Ishikawa (cell line): ENCODE results near the gene LTBR.

ENCODE experiments used
- CEBPB ChIP-seq: IDR thresholded peaks from 2 replicates; pipeline ENCODE4 v1.6.1; 2012
- CREB1 ChIP-seq: IDR thresholded peaks from 2 replicates; pipeline ENCODE4 v1.6.1; 2012; ENCODE audit warnings: low read depth
- EGR1 ChIP-seq: IDR thresholded peaks from 2 replicates; pipeline ENCODE4 v1.6.1; 2012
- EP300 ChIP-seq: IDR thresholded peaks from 2 replicates; pipeline ENCODE4 v1.6.1; 2012; ENCODE audit warnings: borderline replicate concordance
- FOXM1 ChIP-seq: IDR thresholded peaks from 2 replicates; pipeline ENCODE4 v1.6.1; 2012; ENCODE audit warnings: low read depth, borderline replicate concordance
- NFIC ChIP-seq: IDR thresholded peaks from 2 replicates; pipeline ENCODE4 v1.6.1; 2012
- RAD21 ChIP-seq: IDR thresholded peaks from 2 replicates; pipeline ENCODE4 v1.6.1; 2012; ENCODE audit warnings: low read depth
- TAF1 ChIP-seq: IDR thresholded peaks from 2 replicates; pipeline ENCODE4 v1.6.1; 2012; ENCODE audit warnings: low read depth, mild to moderate bottlenecking
- TCF12 ChIP-seq: IDR thresholded peaks from 2 replicates; pipeline ENCODE4 v1.6.1; 2012; ENCODE audit warnings: low read depth
- TEAD4 ChIP-seq: IDR thresholded peaks from 2 replicates; pipeline ENCODE4 v1.6.1; 2012
- YY1 ChIP-seq: IDR thresholded peaks from 2 replicates; pipeline ENCODE4 v1.6.1; 2012; ENCODE audit warnings: low read depth
- ZBTB7A ChIP-seq: IDR thresholded peaks from 2 replicates; pipeline ENCODE4 v1.6.1; 2012; ENCODE audit warnings: low read depth
- TF ChIP-seq, protein P1 (sequence below): IDR thresholded peaks from 2 replicates; pipeline ENCODE4 v1.6.1; 2012
- TF ChIP-seq, protein P2 (sequence below): IDR thresholded peaks from 2 replicates; pipeline ENCODE4 v1.6.1; 2012; ENCODE audit warnings: low read depth, mild to moderate bottlenecking
- TF ChIP-seq, protein P3 (sequence below): IDR thresholded peaks from 2 replicates; pipeline ENCODE4 v1.6.1; 2012

LTBR gene

DNA sequence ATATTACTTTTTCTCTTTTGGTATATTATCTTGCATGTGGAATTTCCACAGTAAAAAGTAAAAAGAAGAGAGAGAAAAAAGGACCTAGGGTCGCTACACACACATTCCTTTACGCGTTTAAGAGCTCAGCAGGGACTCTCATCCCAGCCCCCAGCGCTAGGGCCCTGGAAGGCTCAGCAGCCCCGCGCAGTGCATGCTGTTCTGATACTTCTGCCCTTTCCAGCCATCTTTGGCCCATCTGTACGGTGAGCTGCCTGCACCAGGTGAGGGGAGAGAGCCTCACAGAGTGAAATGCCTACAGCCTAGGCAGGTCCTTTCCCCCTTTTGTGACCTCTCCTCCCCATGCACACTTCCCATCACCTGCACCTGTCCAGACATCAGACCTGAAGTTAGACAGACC, 1.6 kb upstream of the LTBR start:
- no peak for TF ChIP-seq ZBTB7A
- no peak for TF ChIP-seq RAD21
- TF ChIP-seq CEBPB = no peak
- TF ChIP-seq, protein P1, sequence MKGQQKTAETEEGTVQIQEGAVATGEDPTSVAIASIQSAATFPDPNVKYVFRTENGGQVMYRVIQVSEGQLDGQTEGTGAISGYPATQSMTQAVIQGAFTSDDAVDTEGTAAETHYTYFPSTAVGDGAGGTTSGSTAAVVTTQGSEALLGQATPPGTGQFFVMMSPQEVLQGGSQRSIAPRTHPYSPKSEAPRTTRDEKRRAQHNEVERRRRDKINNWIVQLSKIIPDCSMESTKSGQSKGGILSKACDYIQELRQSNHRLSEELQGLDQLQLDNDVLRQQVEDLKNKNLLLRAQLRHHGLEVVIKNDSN = no peak
- no peak for TF ChIP-seq TAF1
- no peak for TF ChIP-seq TCF12
- TF ChIP-seq, protein P2, sequence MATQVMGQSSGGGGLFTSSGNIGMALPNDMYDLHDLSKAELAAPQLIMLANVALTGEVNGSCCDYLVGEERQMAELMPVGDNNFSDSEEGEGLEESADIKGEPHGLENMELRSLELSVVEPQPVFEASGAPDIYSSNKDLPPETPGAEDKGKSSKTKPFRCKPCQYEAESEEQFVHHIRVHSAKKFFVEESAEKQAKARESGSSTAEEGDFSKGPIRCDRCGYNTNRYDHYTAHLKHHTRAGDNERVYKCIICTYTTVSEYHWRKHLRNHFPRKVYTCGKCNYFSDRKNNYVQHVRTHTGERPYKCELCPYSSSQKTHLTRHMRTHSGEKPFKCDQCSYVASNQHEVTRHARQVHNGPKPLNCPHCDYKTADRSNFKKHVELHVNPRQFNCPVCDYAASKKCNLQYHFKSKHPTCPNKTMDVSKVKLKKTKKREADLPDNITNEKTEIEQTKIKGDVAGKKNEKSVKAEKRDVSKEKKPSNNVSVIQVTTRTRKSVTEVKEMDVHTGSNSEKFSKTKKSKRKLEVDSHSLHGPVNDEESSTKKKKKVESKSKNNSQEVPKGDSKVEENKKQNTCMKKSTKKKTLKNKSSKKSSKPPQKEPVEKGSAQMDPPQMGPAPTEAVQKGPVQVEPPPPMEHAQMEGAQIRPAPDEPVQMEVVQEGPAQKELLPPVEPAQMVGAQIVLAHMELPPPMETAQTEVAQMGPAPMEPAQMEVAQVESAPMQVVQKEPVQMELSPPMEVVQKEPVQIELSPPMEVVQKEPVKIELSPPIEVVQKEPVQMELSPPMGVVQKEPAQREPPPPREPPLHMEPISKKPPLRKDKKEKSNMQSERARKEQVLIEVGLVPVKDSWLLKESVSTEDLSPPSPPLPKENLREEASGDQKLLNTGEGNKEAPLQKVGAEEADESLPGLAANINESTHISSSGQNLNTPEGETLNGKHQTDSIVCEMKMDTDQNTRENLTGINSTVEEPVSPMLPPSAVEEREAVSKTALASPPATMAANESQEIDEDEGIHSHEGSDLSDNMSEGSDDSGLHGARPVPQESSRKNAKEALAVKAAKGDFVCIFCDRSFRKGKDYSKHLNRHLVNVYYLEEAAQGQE = no peak
- TF ChIP-seq, protein P3, sequence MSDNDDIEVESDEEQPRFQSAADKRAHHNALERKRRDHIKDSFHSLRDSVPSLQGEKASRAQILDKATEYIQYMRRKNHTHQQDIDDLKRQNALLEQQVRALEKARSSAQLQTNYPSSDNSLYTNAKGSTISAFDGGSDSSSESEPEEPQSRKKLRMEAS = no peak
- no peak for TF ChIP-seq FOXM1
- TF ChIP-seq EP300 = no peak
- no peak for TF ChIP-seq CREB1
- no peak for TF ChIP-seq YY1
- TF ChIP-seq NFIC = no peak
- no peak for TF ChIP-seq EGR1
- TF ChIP-seq TEAD4 = no peak

DNA sequence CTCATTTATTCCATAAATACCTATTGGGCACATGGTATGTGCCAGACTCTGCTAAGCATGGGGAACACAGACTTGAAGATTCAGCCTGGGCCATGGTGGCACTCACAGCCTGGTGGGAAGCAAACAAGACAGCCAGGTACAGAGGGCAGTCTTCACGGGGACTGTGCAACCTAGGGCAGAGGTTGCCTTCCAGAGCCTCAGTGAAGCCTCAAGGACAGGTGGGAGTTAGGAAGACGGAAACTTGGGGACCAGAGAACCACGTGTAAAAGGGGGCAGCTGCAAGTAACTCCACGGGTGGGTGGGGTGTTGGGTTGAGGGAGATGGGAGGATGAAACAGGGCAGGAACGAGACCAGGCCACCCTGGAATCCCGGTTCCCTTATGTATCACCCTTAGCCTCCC, 980 bp upstream of the LTBR start:
- TF ChIP-seq FOXM1 (no peak), NFIC (no peak), CEBPB (no peak), TEAD4 (no peak), RAD21 (no peak), YY1 (no peak), TCF12 (no peak), CREB1 (no peak), TAF1 (no peak), EP300 (no peak), ZBTB7A (no peak), EGR1 (no peak)
- TF ChIP-seq, protein P2 = no peak
- TF ChIP-seq, protein P1 = no peak
- TF ChIP-seq, protein P3 = no peak

DNA sequence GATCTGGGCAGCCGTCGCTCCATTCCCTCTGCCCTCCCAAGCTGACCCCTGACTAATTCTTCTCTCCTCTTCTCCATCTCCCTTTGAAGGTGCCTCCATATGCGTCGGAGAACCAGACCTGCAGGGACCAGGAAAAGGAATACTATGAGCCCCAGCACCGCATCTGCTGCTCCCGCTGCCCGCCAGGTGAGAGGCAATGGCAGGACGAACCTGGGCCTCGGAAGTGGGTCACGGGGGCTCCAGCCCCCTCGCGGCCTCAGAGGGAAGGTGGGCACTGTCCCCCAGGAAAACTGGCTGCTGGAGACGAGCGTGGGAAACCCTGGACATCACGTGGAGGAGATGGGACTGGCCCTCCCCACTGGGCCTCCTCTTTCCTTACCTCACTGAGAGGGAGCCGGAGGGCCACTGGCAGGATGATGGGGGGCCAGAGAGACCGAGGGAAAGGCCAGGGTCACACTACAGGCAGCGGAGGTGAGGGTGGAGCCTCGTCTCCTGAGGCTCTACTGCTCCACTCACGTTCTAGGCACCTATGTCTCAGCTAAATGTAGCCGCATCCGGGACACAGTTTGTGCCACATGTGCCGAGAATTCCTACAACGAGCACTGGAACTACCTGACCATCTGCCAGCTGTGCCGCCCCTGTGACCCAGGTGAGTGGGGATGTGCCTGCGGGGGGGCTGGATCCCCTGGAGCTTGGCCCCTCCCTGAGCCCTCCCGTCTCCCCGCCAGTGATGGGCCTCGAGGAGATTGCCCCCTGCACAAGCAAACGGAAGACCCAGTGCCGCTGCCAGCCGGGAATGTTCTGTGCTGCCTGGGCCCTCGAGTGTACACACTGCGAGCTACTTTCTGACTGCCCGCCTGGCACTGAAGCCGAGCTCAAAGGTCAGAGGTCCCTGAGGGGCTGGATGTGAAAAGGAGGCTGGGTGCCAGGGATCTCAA, 806 bp downstream of the LTBR start:
- TF ChIP-seq ZBTB7A (no peak), TAF1 (no peak)
- TF ChIP-seq, protein P2 = no peak
- TF ChIP-seq, protein P3 = no peak

DNA sequence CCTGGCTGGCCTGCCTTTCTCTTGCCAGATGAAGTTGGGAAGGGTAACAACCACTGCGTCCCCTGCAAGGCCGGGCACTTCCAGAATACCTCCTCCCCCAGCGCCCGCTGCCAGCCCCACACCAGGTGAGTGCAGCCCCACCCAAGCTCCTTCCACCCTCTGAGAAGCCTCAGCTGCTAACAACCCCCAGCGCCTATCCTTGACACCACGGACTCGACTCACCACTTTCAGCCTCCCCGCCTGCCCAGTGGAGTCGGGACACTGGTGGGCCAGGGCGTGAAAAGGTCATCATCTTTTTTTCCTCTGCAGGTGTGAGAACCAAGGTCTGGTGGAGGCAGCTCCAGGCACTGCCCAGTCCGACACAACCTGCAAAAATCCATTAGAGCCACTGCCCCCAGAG, 2.1 kb downstream of the LTBR start:
- TF ChIP-seq, protein P3 = no peak
- no peak for TF ChIP-seq RAD21
